Transverse colon (tissue), 4 donors: ENCODE results near the gene WDR91. TPM values are rescaled to one million over a fixed set of nuclear protein-coding genes. Genes with fewer than 3 reads are reported as not detected.
A peak's percentile ranks its signal among the peaks of the same experiment; 100 is the strongest.
"Not testable (repeated sequence)": the region's sequence is repeated elsewhere in the genome, so short reads cannot be mapped to it uniquely, and the experiment has no call there.

ENCODE experiments used
- DNase-seq: peaks from one replicate; pipeline ENCODE4 v3.0.0-alpha.2; 2019
- H3K27ac ChIP-seq, 4 donors: fragments of 200-600 bp; sonication (generic); 2 replicates each; pipeline ENCODE4 v1.5.1; 2016 to 2018; ENCODE audit warnings: inconsistent platforms in 4 of 4
- H3K27me3 ChIP-seq: fragments of 200-600 bp; sonication (generic); 2 replicates; pipeline ENCODE4 v1.5.1; 2017; ENCODE audit warnings: inconsistent platforms
- H3K36me3 ChIP-seq, 4 donors: fragments of 200-600 bp; sonication (generic); 2 replicates each; pipeline ENCODE4 v1.5.1; 2017 to 2019; ENCODE audit warnings: inconsistent platforms in 4 of 4
- H3K4me1 ChIP-seq, 4 donors: fragments of 200-600 bp; sonication (generic); 2 replicates each; pipeline ENCODE4 v1.5.1; 2017 to 2020; ENCODE audit warnings: inconsistent platforms in 4 of 4
- H3K4me3 ChIP-seq, 4 donors: fragments of 200-600 bp; sonication (generic); 1 replicate in 1 of 4; 2 replicates in 3 of 4; pipeline versions ENCODE4 v1.5.1 to v1.6.1; 2017 to 2019; ENCODE audit warnings: inconsistent platforms in 4 of 4
- H3K9me3 ChIP-seq, 2 donors: fragments of 200-600 bp; sonication (generic); 2 replicates each; pipeline ENCODE4 v1.5.1; 2017 to 2019; ENCODE audit warnings: inconsistent platforms in 2 of 2
- CTCF ChIP-seq, 5 experiments: fragments of 200-600 bp in 3 of 5; fragments of 450-650 bp in 2 of 5; sonication (generic) in 3 of 5; IDR thresholded peaks; 1 replicate in 2 of 5; 2 replicates in 3 of 5; pipeline ENCODE4 v1.5.1; 2016 to 2017; ENCODE audit warnings: antibody characterized with exemption in 5 of 5, inconsistent platforms in 3 of 5, mild to moderate bottlenecking in 2 of 5, moderate library complexity in 1 of 5
- EP300 ChIP-seq: sonication (generic); formaldehyde crosslinking; IDR thresholded peaks from one replicate; pipeline ENCODE4 v1.6.1; 2017; ENCODE audit warnings: antibody characterized with exemption, low read depth
- POLR2A ChIP-seq: fragments of 450-650 bp; IDR thresholded peaks from one replicate; pipeline ENCODE4 v1.6.1; 2016; ENCODE audit warnings: antibody characterized with exemption, mild to moderate bottlenecking, moderate library complexity
- POLR2AphosphoS5 ChIP-seq, 3 donors: sonication (generic); formaldehyde crosslinking; IDR thresholded peaks; one replicate each; pipeline ENCODE4 v1.6.1; 2016; ENCODE audit warnings: antibody characterized with exemption in 3 of 3
- WGBS, 2 donors: methylation state at CpG; one replicate each; pipeline ENCODE4 v1.1.5; 2018; ENCODE audit warnings: low coverage in 1 of 2; 5-methylcytosine and 5-hydroxymethylcytosine counted together
- in situ Hi-C, 4 donors: fragments of 200-750 bp; cut with MboI; loops; one replicate each; pipeline versions ENCODE4 v1.15.0 to v1.15.1; 2017; ENCODE audit warnings: low sequenced_read_pairs in 3 of 4, low pct_ligation_motif_present in 1 of 4, low pct_unique_long_range_greater_than_20kb in 1 of 4
- intact Hi-C: fragments of 100-400 bp; cut with DNase I; formaldehyde crosslinking; loops from one replicate; pipeline ENCODE4 v1.15.1; 2023; ENCODE audit warnings: low total_unique reads
- total RNA-seq, 4 donors: library from RNA; depleted of rRNA; stranded (reverse); fragments of >200 nt; gene quantifications; one replicate each; pipeline ENCODE4 v1.1.0, GENCODE V29; 2016

Gene WDR91
- total RNA-seq, 4 donors from 2014 or later, result 6.7 to 19.9 (median 12.6) TPM

- in situ Hi-C loops, result loop anchor here in 2 of 4 donors (25.0 kb wide), 2 partner anchors 484 to 509 kb away; no protein-coding TSS in a partner anchor
- peaks cover 13 to 36% (median 25%) of the 10 kb centered on the region in 4 donors for H3K4me1 ChIP-seq
These were observed 40.3 kb downstream of the WDR91 start for GRCh38 chr7:135170998-135171481.

GRCh38 chr7:135170274-135170997 is 40.9 kb downstream of the WDR91 start, which contains the start of gene CYREN:
TSS of gene CYREN (minus strand) at chr7:135170707. CDS start at chr7:135168922, 1,785 bp downstream.
- in situ Hi-C loops, result loop anchor here in 2 of 4 donors (25.0 kb wide), 2 partner anchors 483 to 508 kb away; no protein-coding TSS in a partner anchor
- 1% methylated on average over 50 of the region's 77 CpGs; no CpG with 5 or more reads in 1 of the 2 donors for WGBS, 2 donors
- intact Hi-C loops, result loop anchor here (2.0 kb wide), 1 partner anchor 182 kb away; no protein-coding TSS in a partner anchor

More at GRCh38 chr7:135170998-135171481, 40.3 kb downstream of the WDR91 start:
- not testable (repeated sequence) for DNase-seq, H3K9me3 ChIP-seq, H3K36me3 ChIP-seq, H3K27me3 ChIP-seq
- intact Hi-C loops, result loop anchor here (2.0 kb wide), 1 partner anchor 182 kb away; no protein-coding TSS in a partner anchor
- H3K27ac ChIP-seq, result peak overlapping the region; percentile 92 to 97 (median 96)
- WGBS, 2 donors, result 20 to 27% methylated on average over 12 of the region's 12 CpGs
- H3K4me3 ChIP-seq, result peak overlapping the region in 3 of 4 donors; percentile 60 to 83 (median 78)

GRCh38 chr7:135169964-135170273 is 41.4 kb downstream of the WDR91 start:
- peak overlapping the region; percentile 60 to 83 (median 69) for H3K4me3 ChIP-seq
- peaks cover 0 to 12% (median 0%) of the 10 kb centered on the region in 4 donors for H3K36me3 ChIP-seq
- 1% methylated on average over 5 of the region's 17 CpGs; no CpG with 5 or more reads in 1 of the 2 donors for WGBS, 2 donors
- no peaks in the 10 kb centered on the region for H3K27me3 ChIP-seq
- no peak for TF ChIP-seq CTCF (IDR thresholded peaks at IDR 0.05)
- no peak for TF ChIP-seq POLR2A
- no peak for TF ChIP-seq POLR2AphosphoS5 (IDR thresholded peaks at IDR 0.05)
- TF ChIP-seq EP300, result no peak
- no peaks in the 10 kb centered on the region for H3K9me3 ChIP-seq
- peak overlapping the region; percentile 92 to 97 (median 96) for H3K27ac ChIP-seq
- in situ Hi-C loops, result loop anchor here in 3 of 4 donors (10.0 to 25.0 kb wide), 3 partner anchors 175 to 508 kb away; no protein-coding TSS in a partner anchor
- intact Hi-C loops, result loop anchor here (2.0 to 10.0 kb wide), 2 partner anchors 181 to 485 kb away; no protein-coding TSS in a partner anchor
- no peak for DNase-seq
- peaks cover 13 to 36% (median 25%) of the 10 kb centered on the region in 4 donors for H3K4me1 ChIP-seq

More at GRCh38 chr7:135170274-135170997, 40.9 kb downstream of the WDR91 start, which contains the start of gene CYREN:
- TF ChIP-seq CTCF (IDR thresholded peaks at IDR 0.05) (peak; percentile 61 to 77 (median 72)), EP300 (no peak), POLR2AphosphoS5 (IDR thresholded peaks at IDR 0.05) (peak; percentile 63 to 87 (median 76)), POLR2A (peak; percentile 77)
- Histone ChIP-seq H3K27ac (peak within 1 kb of the TSS; percentile 92 to 97 (median 96)), H3K27me3 (no peaks in the 10 kb centered on the region), H3K36me3 (peaks cover 0 to 10% (median 0%) of the 10 kb centered on the region in 4 donors), H3K9me3 (no peaks in the 10 kb centered on the region), H3K4me1 (peaks cover 13 to 36% (median 25%) of the 10 kb centered on the region in 4 donors), H3K4me3 (peak within 1 kb of the TSS; percentile 60 to 83 (median 69))
- DNase-seq, result peak; percentile 96

GRCh38 chr7:135169141-135169963 is 42.0 kb downstream of the WDR91 start:
- Histone ChIP-seq H3K4me3 (peak overlapping the region; percentile 60 to 83 (median 69)), H3K27me3 (no peaks in the 10 kb centered on the region), H3K4me1 (peaks cover 13 to 36% (median 25%) of the 10 kb centered on the region in 4 donors), H3K27ac (peak overlapping the region; percentile 92 to 97 (median 96)), H3K36me3 (peaks cover 0 to 12% (median 0%) of the 10 kb centered on the region in 4 donors), H3K9me3 (no peaks in the 10 kb centered on the region)
- TF ChIP-seq EP300 (no peak), CTCF (IDR thresholded peaks at IDR 0.05) (peak in 3 of 5 experiments; percentile 14 to 31 (median 29)), POLR2AphosphoS5 (IDR thresholded peaks at IDR 0.05) (peak in 2 of 3 donors; percentile 1 to 36), POLR2A (no peak)
- in situ Hi-C loops, result loop anchor here in 3 of 4 donors (10.0 to 25.0 kb wide), 3 partner anchors 175 to 507 kb away; no protein-coding TSS in a partner anchor
- intact Hi-C loops, result loop anchor here (10.0 kb wide), 1 partner anchor 485 kb away; no protein-coding TSS in a partner anchor
- WGBS, 2 donors, result 42 to 49% methylated on average over 9 to 11 of the region's 11 CpGs
- DNase-seq, result peak; percentile 76
